Measurements from ENCODE around the gene PRSS3.
"Not testable (repeated sequence)": the region's sequence is repeated elsewhere in the genome, so short reads cannot be mapped to it uniquely, and the experiment has no call there.

The PRSS3 gene

DNA sequence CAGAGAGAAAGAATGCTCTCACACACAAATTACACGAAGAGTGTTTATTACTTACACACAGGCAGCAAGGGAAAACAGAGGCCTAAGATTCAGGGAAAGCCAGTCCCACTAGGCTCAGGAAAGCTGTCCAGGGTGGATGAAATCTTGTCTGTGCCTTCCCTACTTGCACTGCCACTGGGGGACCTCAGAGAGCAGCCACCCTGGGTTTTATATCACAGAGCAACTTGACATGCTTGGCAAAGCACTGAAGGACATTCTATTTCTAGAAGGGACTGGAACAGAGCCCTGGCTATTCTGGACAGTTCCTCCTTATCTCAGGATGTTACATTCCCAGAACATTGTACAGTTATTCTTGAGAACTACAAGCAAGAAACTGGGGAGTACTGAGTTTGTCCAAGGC is 7.5 kb upstream of the PRSS3 start:
- no peak for DNase-seq

DNA sequence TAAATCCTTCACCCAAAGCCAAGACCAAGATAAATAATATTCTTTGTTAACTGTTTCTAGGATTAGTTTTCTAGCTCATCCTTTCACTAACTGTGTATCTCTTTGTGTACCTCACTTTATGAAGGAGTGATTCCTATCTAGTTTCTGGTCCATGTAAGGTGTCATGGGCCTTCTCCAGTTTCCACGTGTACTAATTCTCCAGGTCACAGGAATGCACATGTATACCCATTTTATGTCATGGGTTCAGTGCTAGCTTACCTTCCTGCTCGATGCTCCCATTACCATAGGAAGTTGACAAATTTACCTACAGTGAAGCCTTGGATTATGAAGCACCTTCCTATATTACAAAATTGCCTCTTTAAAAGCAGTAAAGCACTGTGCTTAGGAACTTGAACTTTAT is 5.9 kb upstream of the PRSS3 start:
- DNase-seq, result not testable (repeated sequence)

DNA sequence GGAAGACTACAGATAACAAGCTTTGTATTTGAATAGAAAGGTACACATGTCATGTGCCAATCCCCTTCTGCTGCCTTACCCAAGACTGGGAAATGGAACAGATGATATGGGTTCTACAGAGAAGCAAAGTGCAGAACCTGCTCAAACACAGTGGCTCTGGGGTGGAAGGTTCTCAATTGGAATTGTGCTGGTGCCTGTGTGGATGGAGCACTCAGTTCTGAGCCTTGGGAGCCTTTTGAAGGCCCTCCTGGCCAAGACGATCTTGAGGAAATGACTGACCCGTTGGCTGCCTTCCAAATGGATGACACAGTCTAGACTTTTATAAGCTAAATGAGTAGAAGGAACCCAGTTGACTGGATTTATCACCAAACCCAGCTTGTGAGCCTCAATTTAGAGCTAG is 4.2 kb upstream of the PRSS3 start:
- DNase-seq, result no peak

DNA sequence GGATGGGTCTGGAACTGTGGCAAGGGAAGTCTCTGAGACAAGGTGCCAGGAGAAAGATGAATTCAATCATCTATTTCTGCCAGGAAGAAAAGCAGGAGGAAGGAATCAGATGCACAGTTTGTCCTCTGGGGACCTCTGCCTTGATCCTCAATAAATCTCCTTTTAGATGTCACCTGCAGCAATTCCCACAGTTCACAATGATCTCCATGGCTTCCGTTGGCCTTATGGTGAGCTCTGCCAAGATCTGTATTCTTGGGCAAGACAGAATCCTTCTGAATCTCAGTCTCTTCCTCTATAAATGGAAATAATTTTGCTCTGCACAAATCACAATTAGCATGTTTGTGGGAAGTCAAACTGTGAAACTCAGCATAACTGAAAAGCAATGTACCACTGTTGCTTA is 1.9 kb upstream of the PRSS3 start:
- DNase-seq, result not testable (repeated sequence)

DNA sequence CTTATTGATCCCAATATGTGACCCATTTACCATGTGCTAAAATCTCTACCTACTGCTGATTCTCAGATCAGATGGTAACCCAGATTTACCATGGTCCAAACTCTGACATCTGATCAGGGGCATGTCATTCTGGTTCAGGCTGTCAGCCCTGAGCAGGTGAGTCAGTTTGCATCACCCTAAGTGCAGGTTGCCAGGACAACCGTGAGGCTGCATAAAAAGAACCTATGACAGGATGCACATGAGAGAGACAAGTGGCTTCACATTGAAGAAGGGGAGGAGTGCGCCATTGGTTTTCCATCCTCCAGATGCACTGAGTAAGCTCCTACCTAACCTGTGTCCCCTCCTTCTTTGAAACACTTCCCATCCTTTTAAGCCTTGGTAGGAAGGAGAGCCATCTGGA is 801 bp upstream of the PRSS3 start:
- peak; percentile 61 for DNase-seq

DNA sequence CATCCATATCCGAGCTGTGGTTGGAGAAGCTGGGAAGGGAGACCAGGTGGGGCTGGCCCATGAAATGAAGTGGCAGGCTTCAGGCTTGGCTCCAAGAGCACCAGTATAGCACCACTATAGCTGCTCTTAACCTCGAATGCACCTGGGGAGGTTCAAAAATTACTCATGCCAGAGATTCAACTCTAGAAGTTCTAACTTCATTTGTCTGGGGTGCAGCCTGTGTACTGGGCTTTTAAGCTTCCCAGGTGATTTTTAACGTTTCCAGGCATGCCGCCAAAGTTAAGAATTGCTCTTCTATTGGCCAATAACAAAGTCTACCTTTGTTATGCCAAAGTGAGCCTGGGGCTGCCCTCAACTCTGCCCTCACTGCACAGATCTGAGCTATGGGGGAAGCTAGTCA is 458 bp downstream of the PRSS3 start:
- DNase-seq, result no peak

DNA sequence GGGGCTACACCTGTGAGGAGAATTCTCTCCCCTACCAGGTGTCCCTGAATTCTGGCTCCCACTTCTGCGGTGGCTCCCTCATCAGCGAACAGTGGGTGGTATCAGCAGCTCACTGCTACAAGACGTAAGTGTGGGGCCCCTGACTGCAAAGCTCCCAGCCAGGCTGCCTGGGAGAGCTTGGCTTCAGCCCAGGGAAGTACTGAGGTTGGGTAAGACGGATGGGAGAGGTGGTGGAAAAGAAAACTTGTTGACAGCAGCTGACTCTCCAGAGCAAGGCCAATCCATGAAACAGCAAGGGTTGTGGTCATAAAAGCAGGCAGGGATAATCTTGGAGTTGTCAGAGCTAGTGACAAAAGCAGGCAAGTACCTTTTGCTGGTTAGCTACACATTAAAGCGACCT is 1.3 kb downstream of the PRSS3 start:
- DNase-seq, result not testable (repeated sequence)

DNA sequence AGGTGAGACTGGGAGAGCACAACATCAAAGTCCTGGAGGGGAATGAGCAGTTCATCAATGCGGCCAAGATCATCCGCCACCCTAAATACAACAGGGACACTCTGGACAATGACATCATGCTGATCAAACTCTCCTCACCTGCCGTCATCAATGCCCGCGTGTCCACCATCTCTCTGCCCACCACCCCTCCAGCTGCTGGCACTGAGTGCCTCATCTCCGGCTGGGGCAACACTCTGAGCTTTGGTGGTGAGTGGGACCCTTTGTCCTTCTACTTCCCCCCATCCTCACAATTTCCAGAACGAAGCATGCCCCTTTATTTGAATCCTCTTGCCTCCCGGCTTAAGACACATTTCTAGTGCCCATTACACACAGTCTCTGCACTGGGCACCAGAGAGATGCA is 2.5 kb downstream of the PRSS3 start:
- DNase-seq, result no peak

DNA sequence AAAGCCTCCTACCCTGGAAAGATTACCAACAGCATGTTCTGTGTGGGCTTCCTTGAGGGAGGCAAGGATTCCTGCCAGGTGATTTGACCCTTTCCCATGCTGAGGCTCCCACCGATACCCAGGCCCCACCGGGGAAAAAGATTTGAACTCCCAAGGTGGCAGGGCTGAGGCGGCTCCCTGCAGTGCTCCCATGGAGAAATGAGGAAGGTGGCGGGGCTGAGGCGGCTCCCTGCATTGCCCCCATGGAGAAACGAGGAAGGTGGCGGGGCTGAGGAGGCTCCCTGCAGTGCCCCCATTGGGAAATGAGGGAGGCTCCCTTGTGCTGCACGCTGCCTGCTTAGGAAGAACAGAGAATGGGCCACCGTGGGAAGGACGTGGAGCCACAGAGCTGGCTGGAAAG is 3.2 kb downstream of the PRSS3 start:
- DNase-seq, result no peak

DNA sequence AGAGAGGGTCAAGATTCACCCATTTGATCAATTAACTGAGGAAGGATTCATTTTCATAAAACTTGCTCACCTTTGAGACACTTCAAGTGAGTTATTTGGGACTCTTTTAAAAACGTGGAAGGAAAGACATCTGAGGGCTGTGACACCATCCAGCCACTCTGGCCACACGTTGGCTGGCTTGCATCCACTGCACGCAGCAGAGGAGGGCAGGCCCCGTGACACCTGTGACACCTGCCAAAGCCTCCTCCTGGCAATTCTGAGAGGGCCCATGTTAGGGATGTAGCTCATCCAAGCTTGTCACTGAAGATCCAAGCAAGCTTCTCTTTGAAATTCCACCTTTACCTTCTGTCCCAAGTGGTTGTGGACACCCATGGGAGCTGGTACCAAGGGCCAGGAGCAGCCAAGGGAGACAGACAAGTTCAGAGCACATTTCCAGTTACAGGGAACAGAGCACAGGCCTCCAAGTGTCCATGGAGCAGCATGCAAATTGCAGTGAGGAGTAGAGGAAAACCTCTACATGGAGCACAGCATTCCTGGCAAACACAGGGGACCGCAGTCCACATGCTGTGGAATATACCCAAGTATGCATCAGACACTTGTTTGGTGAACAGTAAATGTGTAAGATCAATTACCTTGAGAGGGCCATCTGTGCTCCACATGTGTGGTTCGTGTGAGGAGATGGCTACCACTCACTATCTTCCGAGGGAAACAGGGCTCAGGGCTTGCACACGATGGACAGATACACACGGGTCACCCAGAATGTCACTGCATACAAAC is 4.8 kb downstream of the PRSS3 start:
- no peak for DNase-seq

DNA sequence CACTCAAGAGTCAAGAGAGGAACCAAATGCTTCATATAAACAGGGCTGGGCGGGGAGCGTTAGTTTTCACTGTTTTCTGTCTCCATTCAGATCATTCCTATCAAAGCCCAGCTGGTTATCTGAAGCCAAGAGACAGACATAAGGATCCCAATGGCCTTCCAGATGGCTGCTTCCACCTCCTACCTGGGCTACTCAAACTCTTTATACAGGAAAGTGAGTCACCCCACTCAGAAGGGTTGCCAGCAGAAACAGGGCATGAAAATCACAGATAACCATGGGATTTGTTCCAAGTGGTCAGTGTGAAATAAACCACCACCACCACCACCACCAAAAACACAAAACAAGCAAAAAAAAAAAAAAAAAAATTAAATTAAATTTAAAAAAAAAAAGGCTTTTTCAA is 5.5 kb downstream of the PRSS3 start:
- no peak for DNase-seq

DNA sequence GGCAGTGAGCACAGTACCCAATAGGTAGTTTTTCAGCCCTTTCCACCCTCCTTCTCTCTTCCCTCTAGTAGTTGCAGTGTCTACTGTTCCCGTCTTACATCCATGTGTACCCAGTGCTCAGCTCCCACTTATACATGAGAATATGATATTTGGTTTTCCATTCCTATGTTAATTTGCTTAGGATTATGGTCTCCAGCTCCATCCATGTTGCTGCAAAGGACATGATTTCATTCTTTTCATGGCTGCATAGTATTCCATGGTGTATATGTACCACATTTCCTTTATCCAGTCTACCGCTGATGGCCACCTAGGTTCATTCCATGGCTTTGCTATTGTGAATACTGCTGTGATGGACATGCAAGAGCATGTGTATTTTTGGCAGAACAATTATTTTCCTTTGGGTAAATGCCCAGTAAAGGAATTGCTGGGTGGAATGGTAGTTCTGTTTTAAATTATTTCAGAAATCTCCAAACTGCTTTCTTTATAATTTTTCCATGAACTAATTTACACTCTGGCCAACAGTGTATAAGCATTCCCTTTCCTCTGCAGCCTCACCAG is 6.7 kb downstream of the PRSS3 start:
- DNase-seq, result not testable (repeated sequence)

DNA sequence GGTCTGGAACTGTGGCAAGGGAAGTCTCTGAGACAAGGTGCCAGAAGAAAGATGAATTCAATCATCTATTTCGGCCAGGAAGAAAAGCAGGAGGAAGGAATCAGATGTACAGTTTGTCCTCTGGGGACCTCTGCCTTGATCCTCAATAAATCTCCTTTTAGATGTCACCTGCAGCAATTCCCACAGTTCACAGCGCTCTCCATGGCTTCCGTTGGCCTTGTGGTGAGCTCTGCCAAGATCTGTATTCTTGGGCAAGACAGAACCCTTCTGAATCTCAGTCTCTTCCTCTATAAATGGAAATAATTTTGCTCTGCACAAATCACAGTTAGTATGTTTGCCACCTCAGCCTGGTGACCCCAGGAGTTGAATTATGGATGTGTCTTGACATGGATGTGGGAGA is 8.8 kb downstream of the PRSS3 start:
- not testable (repeated sequence) for DNase-seq

DNA sequence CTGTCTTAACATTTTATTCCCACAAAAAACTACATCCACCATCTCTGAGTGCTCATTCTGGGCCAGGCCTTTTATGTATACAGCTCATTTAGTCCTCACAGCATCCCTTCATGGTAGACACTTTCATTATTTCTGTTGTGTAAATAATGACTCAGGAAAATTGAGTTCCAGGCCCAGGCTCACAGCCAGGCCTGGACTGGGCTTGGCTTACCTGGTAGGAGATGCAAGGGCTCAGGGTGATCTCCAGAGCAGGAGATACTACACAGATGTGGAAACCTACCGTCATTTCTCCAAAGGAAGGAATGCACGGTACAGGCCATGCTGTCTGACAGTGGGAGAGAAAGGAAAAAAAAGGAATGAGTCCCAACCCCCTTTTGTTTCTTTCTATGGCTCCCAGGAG is 11.8 kb downstream of the PRSS3 start:
- DNase-seq, result peak; percentile 76

DNA sequence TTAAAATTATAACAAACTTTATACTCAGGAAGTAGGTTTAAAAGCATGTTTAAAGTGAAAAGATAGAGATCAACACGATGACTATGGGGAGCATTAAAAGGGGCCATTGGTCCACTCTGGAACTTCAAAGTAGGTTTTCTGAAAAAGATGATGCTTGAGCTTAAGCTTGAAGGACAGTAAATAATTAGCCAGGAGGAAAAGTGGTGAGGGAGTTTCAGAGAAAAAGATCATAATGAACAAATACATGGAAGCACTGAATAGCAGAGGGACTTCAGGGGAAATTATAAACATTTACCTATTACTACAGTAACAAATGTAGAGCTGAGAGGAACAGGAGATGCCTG is 13.6 kb downstream of the PRSS3 start:
- DNase-seq, result not testable (repeated sequence)

DNA sequence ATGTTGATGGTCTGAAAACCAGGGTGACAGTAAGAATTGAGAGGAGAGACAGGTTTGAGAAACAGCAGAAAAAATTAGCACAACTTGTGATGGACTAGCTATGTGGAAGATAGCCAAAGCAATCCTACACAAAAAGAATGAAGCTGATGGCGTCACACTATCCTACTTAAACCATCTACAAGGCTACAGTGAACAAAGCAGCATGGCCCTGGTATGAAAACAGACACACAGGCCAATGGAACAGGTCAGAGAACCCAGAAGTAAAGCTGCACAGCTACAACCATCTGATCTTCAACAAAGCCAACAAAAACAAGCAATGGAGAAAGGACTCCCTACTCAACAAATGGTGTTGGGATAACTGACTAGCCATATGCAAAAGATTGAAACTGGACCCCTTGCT is 14.1 kb downstream of the PRSS3 start:
- no peak for DNase-seq

DNA sequence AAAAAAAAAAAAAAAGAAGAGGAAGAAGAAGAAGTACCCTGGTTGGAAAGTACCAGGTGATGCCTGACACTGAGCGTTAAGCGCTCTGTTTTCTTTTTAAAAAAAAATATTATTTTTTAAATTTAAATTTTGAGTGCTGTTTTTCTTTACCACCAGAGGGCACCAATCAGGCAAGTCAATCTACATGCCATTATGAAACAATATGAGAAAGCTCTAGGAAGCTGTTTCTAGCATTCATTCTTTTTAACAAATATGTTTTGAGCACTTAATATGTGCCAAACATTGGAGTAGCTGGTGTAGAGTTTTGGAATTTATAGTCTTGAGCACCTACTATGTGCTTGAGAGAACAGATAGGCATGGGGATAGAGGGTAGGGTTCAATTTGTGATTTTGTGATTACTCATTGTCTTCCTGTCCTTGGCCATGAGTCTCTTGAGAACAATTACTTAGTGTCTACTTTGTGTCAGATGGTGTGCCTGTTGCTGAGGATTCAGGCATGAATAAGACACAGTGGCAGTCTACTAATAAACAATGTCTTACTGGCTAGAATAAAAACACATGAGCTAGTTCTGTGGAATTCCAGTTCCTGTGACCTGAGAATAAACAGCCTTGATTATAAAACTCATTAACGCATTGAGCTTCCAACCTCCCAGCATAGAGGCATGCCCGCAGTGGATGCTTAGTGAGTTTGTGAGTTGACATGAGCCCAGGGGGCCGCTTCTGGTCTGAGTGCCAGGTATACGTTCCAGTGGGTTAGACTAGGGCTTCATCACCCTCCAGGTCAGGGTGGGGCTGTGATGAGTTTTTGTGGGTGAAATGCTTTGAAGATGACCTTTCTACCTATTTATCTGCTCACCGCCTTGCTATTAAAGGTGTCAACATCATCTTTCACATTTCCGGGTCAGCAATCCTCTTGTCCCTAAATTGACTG is 18.6 kb downstream of the PRSS3 start:
- peak; percentile 22 for DNase-seq

DNA sequence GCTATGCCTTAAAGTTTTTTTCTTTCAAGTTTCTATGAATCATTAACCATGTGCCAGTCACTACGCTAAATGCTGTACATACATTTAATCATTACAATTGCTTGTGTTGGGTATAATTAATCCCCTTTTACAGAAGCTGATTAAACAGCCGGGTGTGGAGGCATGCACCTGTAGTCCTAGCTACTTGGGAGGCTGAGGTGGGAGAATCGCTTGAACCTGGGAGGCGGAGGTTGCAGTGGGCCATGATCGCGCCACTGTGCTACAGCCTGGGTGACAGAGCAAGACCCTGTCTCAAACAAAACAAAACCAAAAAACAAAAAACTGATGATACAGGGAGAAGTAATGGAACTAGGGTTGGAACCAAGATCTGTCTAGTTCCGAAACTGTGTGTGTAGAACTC is 20.4 kb downstream of the PRSS3 start:
- DNase-seq, result no peak

DNA sequence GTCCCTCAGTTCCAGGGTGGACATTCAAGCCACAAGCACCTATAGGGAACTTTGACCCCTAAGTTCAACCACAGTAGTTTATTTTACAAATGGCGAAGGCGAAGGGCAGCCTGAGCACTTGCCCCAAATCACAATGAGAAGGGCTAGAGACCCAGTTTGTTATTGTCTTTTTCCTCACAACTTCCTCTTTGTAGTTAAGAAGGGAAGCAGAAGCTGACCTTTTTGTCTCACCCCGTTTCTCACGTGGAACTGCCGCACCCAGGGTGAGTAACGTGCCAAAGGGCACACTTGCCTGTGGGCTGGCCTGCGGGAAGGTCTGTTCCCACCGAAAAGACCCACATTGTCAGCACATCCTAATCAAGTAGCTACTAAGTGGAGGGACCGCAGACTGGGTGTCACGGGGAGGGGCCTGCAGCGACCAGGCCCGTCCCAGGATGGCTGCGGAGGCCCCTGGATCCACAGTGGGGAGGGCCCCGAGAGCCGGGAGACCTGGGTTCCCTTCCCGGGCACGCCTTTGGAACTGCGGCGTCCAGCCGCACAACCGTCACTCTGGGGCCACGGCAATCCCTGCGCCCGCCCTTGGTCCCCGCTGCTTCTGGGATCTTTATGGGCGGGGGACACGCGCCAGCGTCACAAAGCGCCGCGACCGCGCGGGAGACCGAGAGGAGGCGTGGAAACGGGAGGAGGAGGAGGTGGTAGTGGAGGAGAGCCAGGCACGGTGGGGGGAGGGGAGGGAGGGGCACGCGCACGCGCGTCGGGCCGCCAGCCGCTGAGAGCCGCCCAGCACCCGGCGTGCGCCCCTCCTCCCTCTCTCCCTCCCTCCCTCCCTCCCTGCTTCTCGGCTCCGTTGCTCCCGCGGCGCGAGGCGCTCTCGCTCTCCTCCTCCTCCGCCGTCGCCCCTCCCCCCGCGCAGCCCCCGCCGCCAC is 21.2 kb downstream of the PRSS3 start, which contains the start of gene UBE2R2:
UBE2R2 (plus strand) TSS at position 834 of the 926 bp plus-strand sequence. CDS start 598 bp downstream, outside the sequence.
- DNase-seq, result peak; percentile 91

DNA sequence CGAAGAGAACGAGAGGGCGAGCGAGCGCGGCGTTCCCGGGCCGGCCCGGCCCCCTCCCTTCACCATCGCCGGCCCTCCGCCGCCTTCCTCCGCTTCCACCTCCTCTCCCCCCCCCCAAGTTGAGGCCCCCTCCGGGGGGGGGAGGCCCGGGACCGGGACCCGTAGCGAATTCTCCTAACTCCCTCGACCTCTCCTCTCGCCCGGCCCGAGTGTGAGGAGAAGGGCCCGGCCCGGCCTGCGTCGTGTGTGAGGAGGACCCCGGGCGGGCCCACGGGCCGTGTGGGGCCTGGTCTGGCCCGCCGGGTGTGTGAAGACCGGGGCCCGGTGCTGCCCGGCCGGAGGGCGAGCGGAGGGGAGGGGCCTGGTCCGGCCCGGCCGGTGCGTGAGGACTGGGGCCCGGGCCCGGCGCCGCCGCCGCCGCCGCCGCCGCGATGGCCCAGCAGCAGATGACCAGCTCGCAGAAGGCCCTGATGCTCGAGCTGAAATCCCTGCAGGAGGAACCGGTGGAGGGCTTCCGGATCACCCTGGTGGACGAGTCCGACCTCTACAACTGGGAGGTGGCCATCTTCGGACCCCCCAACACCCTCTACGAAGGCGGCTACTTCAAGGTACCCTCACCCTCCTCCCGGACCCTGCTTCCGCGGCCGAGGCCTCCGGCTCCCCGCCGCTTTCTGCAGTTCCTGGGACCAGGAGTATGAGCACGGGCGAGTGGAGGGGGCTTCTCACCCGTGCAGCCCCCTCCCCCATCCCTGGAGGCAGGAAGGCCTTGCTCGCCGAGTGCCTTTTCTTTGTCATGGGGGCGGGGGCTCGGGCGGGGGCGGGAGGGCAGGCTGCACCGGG is 22.2 kb downstream of the PRSS3 start:
- peak; percentile 48 for DNase-seq

DNA sequence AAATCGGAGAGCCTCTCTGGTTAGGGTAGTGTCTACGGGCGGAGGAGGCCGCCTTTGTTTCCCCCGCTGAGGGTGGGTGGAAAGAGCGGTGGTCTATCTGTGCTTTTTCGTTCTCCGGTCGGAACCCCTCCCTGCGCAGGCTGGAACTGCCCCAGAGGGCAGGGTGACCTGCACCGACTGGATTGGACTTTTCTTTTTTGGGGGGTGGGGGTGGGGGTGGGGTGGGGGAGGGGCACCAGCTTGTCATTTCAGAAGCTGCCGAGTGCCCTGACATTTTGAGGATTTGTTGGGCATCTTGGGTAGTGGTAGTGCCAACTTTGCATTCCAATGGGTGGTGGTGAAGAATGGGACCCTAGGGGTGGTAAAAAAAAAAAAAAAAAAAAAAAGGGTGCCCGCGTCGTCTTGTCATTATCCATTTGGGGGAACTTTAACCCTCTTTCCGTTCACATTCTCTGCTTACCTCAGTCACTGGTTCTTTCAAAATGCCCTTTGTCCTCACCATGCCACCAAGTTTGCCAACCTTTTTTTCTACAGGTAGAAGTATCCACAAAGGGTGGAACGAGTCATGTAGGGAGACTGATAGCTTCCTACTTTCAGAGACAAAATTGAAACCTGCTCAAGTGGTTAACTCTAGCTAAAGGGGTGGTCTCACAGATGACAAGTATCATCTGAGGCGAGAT is 22.9 kb downstream of the PRSS3 start:
- no peak for DNase-seq

All from NCI-H345 (cell line).